RKO (cell line): ENCODE measurements around the gene PAAF1.

Experiments used
- DNase-seq: peaks from one replicate; pipeline ENCODE4 v3.0.0-alpha.2; 2016; ENCODE audit warnings: low spot score

Gene PAAF1

DNA sequence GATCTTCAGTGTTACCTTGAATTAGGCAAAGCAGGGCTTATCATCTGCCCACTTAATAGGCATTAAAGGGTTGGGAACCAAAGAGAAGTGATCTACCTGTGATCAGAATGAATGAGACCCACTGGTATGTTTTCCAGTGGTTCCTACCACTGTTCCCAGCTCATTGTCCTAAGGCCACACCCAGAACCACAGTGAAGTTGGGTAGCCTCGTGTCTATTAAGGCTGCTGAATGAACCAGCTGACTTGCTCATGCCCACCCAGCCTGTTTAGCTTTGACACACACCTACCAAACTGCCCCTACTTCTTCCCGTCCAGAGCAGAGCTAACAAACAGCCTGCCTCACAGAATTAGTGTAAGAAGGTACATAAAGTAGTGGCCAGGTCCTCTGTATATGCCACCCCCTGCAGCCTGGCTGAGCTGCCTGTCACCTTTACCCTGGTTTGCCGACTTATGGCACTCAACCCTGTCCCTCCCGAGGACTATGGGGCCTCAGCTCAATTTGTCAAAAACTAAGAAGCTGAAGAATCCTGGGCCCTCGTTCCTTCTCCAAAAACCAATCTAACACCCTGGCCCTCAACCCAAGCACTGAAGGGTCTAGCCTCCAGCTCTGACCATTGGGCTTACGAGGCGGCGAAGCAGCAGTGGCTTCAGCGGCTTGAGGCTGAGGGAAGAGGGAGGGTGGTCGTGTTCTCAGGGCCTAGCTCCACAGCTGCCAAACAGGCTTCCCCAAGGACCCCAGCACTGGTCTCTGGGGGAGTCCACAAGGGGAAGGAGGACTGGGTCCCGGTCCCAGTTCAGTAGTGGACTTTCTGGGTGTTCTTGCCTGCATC, 96.0 kb downstream of the PAAF1 start:
- no peak for DNase-seq

DNA sequence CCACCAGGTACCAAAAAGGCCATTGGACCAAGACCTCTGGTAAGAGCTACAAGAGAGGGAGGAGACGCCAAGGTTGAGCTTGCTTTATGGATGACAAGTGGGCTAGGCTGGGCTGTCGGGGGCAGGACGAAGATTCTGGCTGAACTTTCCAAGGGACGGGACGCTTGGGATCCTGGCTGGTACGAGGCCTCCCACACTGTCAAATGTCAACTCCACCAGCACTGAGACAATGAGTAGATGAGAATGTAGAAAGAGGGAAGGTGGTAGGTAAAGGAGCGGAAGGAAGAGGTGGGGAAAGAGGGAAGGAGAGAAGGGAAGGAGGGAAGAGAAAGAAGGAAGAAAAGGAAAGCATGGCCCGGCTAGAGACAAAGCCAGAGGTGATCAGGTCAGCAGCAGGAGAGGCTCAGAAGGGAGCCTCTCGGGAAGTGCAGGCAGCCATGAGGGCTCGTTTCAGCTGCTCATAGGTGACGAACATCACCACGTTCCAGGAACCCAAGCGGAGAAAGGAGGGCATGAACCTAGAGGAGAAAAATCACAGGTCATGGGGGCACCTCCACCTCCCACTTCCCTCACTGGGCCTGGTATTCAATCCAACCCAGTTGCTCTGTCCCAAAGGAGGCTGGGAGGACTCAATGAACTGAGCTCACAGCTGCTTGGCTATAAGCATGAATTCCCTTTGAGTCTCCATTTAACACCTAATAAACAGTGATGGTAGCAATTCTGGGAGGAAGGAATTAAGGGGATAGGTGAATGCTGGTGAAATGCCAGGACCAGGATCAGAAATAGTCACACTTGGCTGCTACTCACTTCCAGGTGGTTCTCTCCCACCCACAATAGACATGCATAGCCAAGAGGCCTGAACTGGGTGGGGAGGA, 98.0 kb downstream of the PAAF1 start:
- no peak for DNase-seq

DNA sequence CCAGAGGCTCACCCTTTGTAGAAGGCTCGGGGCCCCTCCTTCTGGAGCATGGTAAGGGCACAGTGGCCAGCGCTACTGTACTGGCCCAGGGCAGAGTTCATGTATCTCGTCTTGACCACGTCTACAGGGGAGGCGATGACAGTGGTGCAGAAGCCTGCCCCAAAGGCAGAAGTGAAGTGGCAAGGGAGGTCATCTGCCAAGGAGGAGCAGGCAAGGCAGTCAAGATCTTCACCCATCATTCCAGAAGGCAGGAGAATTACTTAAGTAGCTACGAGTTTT, 98.6 kb downstream of the PAAF1 start:
- DNase-seq = no peak

DNA sequence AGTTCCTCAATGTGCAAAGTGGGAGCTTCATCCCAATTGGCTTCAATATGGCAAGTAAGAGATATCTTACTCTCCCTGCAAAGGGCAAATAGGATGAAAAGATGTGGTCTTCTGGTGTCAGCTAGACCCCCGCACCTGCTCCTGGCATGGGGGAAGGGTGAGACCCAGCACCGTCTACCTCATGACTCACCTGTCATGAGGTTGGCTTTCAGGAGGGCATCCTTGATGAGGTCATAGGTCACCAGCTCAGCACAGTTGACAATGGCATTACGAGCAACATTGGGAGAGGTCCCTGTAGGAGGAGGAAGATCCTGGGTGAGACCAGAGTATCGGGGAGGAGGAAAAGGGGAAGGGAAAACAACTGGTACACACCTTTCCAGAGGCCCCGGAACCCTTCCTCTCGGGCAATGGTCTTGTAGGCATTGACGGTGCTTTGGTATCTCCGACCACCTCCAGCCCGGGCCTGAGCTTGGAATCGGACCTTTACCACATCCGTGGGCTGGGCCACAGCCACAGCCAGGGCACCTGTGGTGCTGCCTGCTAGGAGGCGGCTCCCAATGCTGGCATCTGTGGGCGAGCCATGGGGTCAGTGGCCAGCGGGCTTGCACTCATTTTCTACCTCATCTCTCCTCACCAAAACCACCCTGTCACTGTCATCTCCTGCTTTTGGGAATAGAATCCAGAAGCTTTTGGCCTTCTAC, 99.8 kb downstream of the PAAF1 start:
- no peak for DNase-seq

DNA sequence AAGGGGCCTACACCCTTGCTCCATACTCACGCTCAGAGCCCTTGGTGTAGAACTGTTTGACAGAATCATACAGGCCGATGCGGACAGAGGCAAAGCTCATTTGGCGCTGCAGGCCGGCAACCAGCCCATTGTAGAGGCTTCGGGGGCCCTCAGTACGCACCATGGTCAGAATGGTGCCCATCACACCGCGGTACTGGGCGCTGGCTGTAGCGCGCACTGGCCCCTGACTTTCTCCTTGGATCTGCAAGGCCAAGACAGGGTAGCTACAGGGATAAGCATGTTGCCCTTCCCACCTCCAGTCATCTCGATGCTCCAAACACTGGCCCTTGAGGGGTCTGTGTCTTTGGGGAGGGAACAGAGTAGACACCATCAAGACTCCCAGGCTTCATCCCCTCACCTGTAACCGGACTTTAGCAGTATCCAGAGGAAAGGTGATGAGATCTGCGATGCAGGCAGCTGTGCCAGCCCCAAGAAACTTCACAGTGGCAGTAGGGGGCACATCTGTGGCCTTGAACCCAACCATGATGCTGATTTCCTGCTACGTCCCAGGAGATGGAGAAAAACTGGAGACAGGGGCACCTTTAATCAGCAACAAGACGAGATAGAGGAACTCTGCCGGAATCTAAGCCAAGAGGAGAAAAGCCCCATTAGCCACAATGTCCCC, 101.2 kb downstream of the PAAF1 start:
- DNase-seq = no peak

DNA sequence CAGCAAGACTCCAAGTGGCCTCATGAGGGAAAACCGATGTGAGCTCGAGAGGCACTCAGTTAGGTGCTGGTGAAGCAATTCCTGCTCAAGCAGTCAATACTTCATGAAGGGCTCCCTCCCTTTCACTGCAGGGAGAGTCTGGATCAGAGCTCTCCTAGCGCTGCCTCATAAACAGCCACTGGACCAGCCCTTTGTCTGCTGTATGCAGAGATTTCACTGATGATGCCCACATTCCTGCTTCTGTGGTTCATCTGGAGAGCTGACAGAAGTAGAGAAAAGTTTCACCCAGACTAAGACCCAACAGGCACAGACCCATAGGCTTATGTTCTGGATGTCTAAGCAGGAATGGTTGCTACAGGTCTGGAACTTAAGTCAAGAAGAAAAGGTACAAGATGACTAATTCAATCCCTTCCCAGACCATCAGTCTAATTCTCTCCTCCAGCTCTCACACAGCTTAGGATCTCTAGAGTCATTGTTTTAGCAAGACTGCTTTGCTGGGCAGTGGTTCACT, 101.8 kb downstream of the PAAF1 start:
- DNase-seq = no peak

DNA sequence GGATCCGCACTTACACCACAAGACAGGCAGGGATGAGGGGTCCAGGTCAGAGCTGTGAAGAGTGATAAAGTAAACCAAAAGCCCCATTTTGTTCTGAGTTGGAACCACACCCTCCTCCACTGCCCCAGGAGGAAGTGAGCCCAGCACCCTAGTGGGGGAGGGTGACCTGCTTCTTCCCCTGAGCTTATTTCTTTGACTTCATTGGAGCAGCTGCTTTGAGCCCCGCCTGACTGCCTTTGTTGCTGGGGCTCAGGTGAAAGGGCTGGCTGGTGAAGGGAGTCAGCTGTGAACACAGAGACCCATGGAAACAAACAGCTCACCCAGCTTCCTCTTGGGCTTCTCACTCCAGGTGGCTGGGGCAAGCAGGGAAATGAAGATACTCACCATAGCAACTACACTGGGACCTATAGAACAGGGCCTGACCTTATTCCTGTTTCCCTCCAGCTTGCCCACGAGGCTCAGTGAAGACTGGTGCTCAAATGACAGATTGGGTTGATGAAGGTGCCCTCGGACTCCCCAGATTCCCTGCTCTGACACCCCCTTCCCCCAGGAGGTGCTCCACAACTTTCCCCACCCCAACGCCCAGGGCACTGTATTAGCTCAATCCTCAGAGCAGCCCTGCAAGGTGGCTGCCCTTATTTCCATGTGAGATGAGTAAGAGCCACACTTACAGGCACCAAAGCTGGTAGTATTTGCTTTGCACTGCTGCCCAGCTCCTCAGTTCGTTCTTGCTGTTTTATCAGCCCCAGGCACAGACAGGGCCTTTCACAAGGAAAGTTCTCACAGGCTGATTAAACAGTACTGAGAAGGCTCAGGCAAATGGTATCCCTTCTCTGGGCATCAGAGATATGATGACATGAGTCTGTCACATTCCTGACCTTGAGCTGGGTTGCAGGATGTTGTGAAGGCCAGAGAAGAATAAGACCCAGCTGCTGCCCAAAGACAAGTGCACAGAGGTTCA, 103.5 kb downstream of the PAAF1 start:
- DNase-seq = no peak
